ENCODE results near the gene LRRC1. TPM values are rescaled to one million over a fixed set of nuclear protein-coding genes. Genes with fewer than 3 reads are reported as not detected.

Gene LRRC1
- polyA plus RNA-seq, 1 donor (not counting 4 experiments of a cell fraction or from before 2014, with no cell fraction given), result 19.7 TPM

GRCh38 chr6:53822401-53823125, 27.8 kb downstream of the LRRC1 start:
- Histone ChIP-seq H3K27me3 (ENCODE audit: control insufficient read depth, extremely low read depth, insufficient read depth, low read length) (no peaks in the 10 kb centered on the region), H3K9me3 (ENCODE audit: control insufficient read depth, low read depth, low read length) (no peaks in the 10 kb centered on the region), H3K9ac (ENCODE audit: control insufficient read depth, extremely low read depth, insufficient read depth, low read length) (no peak overlapping the region), H3K27ac (ENCODE audit: control insufficient read depth, insufficient read depth, low read length) (no peak overlapping the region), H3K4me3 (ENCODE audit: control insufficient read depth in 2 of 3, extremely low read depth in 1 of 3, insufficient read depth in 2 of 3, low read depth in 1 of 3, low read length in 3 of 3) (no peak overlapping the region), H3K4me1 (ENCODE audit: control insufficient read depth, extremely low read depth, insufficient read depth, low read length) (peaks cover 34% of the 10 kb centered on the region), H3K79me2 (ENCODE audit: control insufficient read depth, insufficient read depth, low read length) (peaks cover 83% of the 10 kb centered on the region), H4K20me1 (ENCODE audit: control insufficient read depth, extremely low read depth, insufficient read depth, low read length) (no peaks in the 10 kb centered on the region), H3K4me2 (ENCODE audit: control insufficient read depth, extremely low read depth, insufficient read depth, low read depth, low read length) (no peak overlapping the region), H3K9me1 (ENCODE audit: control insufficient read depth, extremely low read depth, insufficient read depth, low read length) (no peaks in the 10 kb centered on the region), H3K36me3 (ENCODE audit: control insufficient read depth in 2 of 2, extremely low read depth in 1 of 2, insufficient read depth in 2 of 2, low read length in 2 of 2) (no peaks in the 10 kb centered on the region), H2AFZ (ENCODE audit: control insufficient read depth, low read length) (no peak overlapping the region)
- TF ChIP-seq CTCF (optimal IDR thresholded peaks at IDR 0.05 in 1 of 3, IDR thresholded peaks at IDR 0.05 in 1 of 3, conservative IDR thresholded peaks at IDR 0.05 in 1 of 3; ENCODE audit: extremely low read depth in 1 of 3, insufficient read depth in 2 of 3, low read length in 3 of 3) (no peak), EZH2 (IDR thresholded peaks at IDR 0.05; ENCODE audit: low read length) (no peak)
- peak; percentile 76 for FAIRE-seq
- DNase-seq (ENCODE audit: low read depth, low spot score), result no peak
- dilution Hi-C loops (cut with MboI; ENCODE audit: extremely low pct_ligation_motif_present, low sequenced_read_pairs), result no loop called here

- dilution Hi-C loops (cut with MboI; ENCODE audit: extremely low pct_ligation_motif_present, low sequenced_read_pairs), result no loop called here
- DNase-seq (ENCODE audit: low read depth, low spot score) (no peak), FAIRE-seq (no peak)
- no peaks in the 10 kb centered on the region for H3K27me3 ChIP-seq (ENCODE audit: control insufficient read depth, extremely low read depth, insufficient read depth, low read length)
- no peak overlapping the region for H3K4me2 ChIP-seq (ENCODE audit: control insufficient read depth, extremely low read depth, insufficient read depth, low read depth, low read length)
- H2AFZ ChIP-seq (ENCODE audit: control insufficient read depth, low read length), result no peak overlapping the region
- H3K27ac ChIP-seq (ENCODE audit: control insufficient read depth, insufficient read depth, low read length), result no peak overlapping the region
- peaks cover 45% of the 10 kb centered on the region for H3K4me1 ChIP-seq (ENCODE audit: control insufficient read depth, extremely low read depth, insufficient read depth, low read length)
- H3K9me1 ChIP-seq (ENCODE audit: control insufficient read depth, extremely low read depth, insufficient read depth, low read length), result no peaks in the 10 kb centered on the region
- no peaks in the 10 kb centered on the region for H4K20me1 ChIP-seq (ENCODE audit: control insufficient read depth, extremely low read depth, insufficient read depth, low read length)
- H3K4me3 ChIP-seq (ENCODE audit: control insufficient read depth in 2 of 3, extremely low read depth in 1 of 3, insufficient read depth in 2 of 3, low read depth in 1 of 3, low read length in 3 of 3), result no peak overlapping the region
- TF ChIP-seq EZH2 (IDR thresholded peaks at IDR 0.05; ENCODE audit: low read length), result no peak
- TF ChIP-seq CTCF (optimal IDR thresholded peaks at IDR 0.05 in 1 of 3, IDR thresholded peaks at IDR 0.05 in 1 of 3, conservative IDR thresholded peaks at IDR 0.05 in 1 of 3; ENCODE audit: extremely low read depth in 1 of 3, insufficient read depth in 2 of 3, low read length in 3 of 3), result no peak
- H3K36me3 ChIP-seq (ENCODE audit: control insufficient read depth in 2 of 2, extremely low read depth in 1 of 2, insufficient read depth in 2 of 2, low read length in 2 of 2), result no peaks in the 10 kb centered on the region
- H3K9me3 ChIP-seq (ENCODE audit: control insufficient read depth, low read depth, low read length), result no peaks in the 10 kb centered on the region
- peaks cover 88% of the 10 kb centered on the region for H3K79me2 ChIP-seq (ENCODE audit: control insufficient read depth, insufficient read depth, low read length)
- no peak overlapping the region for H3K9ac ChIP-seq (ENCODE audit: control insufficient read depth, extremely low read depth, insufficient read depth, low read length)
Measured at GRCh38 chr6:53824714-53825113, 29.9 kb downstream of the LRRC1 start.

Data from keratinocyte (primary cell).